Nephron (organoid): ENCODE results near the gene PLXNA3.

Experiments used
- H3K27ac Mint-ChIP-seq, 3 experiments: 2 replicates each; pipeline ENCODE4 v1.8.0; 2020; ENCODE audit warnings: mixed read lengths in 3 of 3, mild to moderate bottlenecking in 2 of 3, moderate library complexity in 1 of 3
- H3K27me3 Mint-ChIP-seq: 2 replicates; pipeline ENCODE4 v1.8.0; 2021; ENCODE audit warnings: low read depth, mild to moderate bottlenecking, moderate library complexity, mixed read lengths
- H3K36me3 Mint-ChIP-seq: 2 replicates; pipeline ENCODE4 v1.8.0; 2020; ENCODE audit warnings: low read depth, mixed read lengths
- H3K4me1 Mint-ChIP-seq: 2 replicates; pipeline ENCODE4 v1.8.0; 2020; ENCODE audit warnings: mixed read lengths
- H3K4me3 Mint-ChIP-seq, 3 experiments: 2 replicates each; pipeline ENCODE4 v1.8.0; 2020; ENCODE audit warnings: mild to moderate bottlenecking in 3 of 3, mixed read lengths in 3 of 3, moderate library complexity in 2 of 3
- H3K9me3 Mint-ChIP-seq: 2 replicates; pipeline ENCODE4 v1.8.0; 2020; ENCODE audit warnings: mixed read lengths
- TF ChIP-seq, protein P1 (sequence below), 3 experiments: fragments of 200-600 bp; sonication (generic); IDR thresholded peaks; one replicate each; pipeline ENCODE4 v1.5.0; 2021; ENCODE audit warnings: antibody characterized with exemption in 3 of 3; ENCODE audit not compliant: unreplicated experiment in 3 of 3

The PLXNA3 gene

DNA sequence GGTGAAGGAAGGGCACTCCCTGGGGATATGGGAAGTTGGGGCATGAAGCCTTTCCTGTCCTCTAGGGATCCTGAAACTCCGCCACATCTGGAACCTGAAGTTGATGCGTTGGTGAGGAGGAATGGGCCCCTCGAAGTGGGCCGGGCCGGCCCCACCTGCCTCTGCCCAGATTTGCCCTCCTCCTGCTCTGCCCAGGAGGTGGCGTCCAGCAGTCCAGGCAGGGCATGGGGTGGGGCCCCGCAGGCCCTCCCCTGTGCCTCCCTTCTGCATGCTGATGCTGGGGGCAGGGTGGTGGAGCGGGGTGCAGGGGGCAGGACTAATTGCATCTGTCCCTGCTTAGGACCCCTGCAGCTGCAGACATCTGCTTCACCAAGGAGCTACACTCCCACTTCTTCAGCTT is 44.9 kb upstream of the PLXNA3 start:
- peaks cover 12% of the 10 kb centered on the region for H3K36me3 Mint-ChIP-seq
- TF ChIP-seq, protein P1, sequence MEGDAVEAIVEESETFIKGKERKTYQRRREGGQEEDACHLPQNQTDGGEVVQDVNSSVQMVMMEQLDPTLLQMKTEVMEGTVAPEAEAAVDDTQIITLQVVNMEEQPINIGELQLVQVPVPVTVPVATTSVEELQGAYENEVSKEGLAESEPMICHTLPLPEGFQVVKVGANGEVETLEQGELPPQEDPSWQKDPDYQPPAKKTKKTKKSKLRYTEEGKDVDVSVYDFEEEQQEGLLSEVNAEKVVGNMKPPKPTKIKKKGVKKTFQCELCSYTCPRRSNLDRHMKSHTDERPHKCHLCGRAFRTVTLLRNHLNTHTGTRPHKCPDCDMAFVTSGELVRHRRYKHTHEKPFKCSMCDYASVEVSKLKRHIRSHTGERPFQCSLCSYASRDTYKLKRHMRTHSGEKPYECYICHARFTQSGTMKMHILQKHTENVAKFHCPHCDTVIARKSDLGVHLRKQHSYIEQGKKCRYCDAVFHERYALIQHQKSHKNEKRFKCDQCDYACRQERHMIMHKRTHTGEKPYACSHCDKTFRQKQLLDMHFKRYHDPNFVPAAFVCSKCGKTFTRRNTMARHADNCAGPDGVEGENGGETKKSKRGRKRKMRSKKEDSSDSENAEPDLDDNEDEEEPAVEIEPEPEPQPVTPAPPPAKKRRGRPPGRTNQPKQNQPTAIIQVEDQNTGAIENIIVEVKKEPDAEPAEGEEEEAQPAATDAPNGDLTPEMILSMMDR (IDR thresholded peaks at IDR 0.05; ENCODE audit: unreplicated experiment in 3 of 3) = no peak
- H3K4me3 Mint-ChIP-seq = peak overlapping the region in 2 of 3 experiments; percentile 59 to 60
- peaks cover 20% of the 10 kb centered on the region for H3K9me3 Mint-ChIP-seq
- peak overlapping the region in 1 of 3 experiments; percentile 57 for H3K27ac Mint-ChIP-seq
- H3K27me3 Mint-ChIP-seq = no peaks in the 10 kb centered on the region
- peaks cover 10% of the 10 kb centered on the region for H3K4me1 Mint-ChIP-seq

- TF ChIP-seq, protein P1 (IDR thresholded peaks at IDR 0.05; ENCODE audit: unreplicated experiment in 3 of 3) = no peak
- H3K36me3 Mint-ChIP-seq = peaks cover 12% of the 10 kb centered on the region
- H3K27ac Mint-ChIP-seq = no peak overlapping the region
- no peaks in the 10 kb centered on the region for H3K27me3 Mint-ChIP-seq
- H3K4me3 Mint-ChIP-seq = no peak overlapping the region
- no peaks in the 10 kb centered on the region for H3K4me1 Mint-ChIP-seq
- peaks cover 9% of the 10 kb centered on the region for H3K9me3 Mint-ChIP-seq
Measured at GRCh38 chrX:154417157-154417556, 40.9 kb upstream of the PLXNA3 start.

DNA sequence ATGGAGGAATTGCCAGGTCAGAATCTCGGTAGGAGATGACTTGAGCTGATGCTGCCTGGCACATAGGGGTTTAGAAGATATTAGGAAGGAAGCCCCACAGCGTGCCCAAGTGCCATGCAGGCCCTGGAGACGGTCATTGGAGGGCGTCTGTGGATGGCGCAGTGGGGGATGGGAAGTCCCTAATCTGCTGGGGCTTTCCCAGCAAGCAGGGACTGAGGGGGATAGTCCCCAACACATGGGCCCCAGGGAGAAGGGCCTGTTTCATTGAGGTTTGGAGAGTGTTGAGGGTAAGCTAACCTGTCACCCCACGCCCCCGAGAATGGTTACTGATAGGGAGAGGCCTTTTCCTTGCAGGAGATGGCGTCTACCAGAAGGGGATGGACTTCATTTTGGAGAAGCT is 38.9 kb upstream of the PLXNA3 start:
- H3K9me3 Mint-ChIP-seq = peaks cover 7% of the 10 kb centered on the region
- H3K27me3 Mint-ChIP-seq = no peaks in the 10 kb centered on the region
- H3K4me1 Mint-ChIP-seq = no peaks in the 10 kb centered on the region
- TF ChIP-seq, protein P1 (IDR thresholded peaks at IDR 0.05; ENCODE audit: unreplicated experiment in 3 of 3) = no peak
- no peak overlapping the region for H3K27ac Mint-ChIP-seq
- peaks cover 8% of the 10 kb centered on the region for H3K36me3 Mint-ChIP-seq
- H3K4me3 Mint-ChIP-seq = no peak overlapping the region

GRCh38 chrX:154419688-154420401 is 38.2 kb upstream of the PLXNA3 start:
- H3K9me3 Mint-ChIP-seq = peaks cover 10% of the 10 kb centered on the region
- peak overlapping the region in 1 of 3 experiments; percentile 44 for H3K27ac Mint-ChIP-seq
- peaks cover 8% of the 10 kb centered on the region for H3K36me3 Mint-ChIP-seq
- H3K27me3 Mint-ChIP-seq = no peaks in the 10 kb centered on the region
- TF ChIP-seq, protein P1 (IDR thresholded peaks at IDR 0.05; ENCODE audit: unreplicated experiment in 3 of 3) = no peak
- H3K4me1 Mint-ChIP-seq = no peaks in the 10 kb centered on the region
- no peak overlapping the region for H3K4me3 Mint-ChIP-seq

DNA sequence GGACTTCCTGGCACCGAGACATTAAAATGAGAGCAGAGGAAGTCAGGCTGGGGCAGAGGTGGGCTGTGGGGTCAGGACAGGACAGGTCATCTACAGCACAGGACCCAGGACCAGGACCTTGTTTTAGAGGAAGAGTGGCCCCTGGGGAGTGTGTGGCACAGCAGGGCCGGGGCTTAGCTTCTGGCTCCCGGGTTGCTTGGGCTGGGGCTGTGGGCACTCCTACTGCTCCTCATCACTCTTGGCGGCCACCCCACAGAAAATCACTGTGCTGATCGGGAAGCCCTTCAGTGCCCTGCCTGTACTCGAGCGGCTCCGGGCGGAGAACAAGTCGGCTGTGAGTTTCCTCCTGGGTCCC is 37.7 kb upstream of the PLXNA3 start:
- H3K36me3 Mint-ChIP-seq = peaks cover 5% of the 10 kb centered on the region
- peak overlapping the region in 1 of 3 experiments; percentile 44 for H3K27ac Mint-ChIP-seq
- H3K4me1 Mint-ChIP-seq = no peaks in the 10 kb centered on the region
- peaks cover 7% of the 10 kb centered on the region for H3K9me3 Mint-ChIP-seq
- H3K4me3 Mint-ChIP-seq = no peak overlapping the region
- no peaks in the 10 kb centered on the region for H3K27me3 Mint-ChIP-seq
- TF ChIP-seq, protein P1 (IDR thresholded peaks at IDR 0.05; ENCODE audit: unreplicated experiment in 3 of 3) = no peak
